IMR-90 (cell line): ENCODE data around the gene SLCO3A1. TPM values are rescaled to one million over a fixed set of nuclear protein-coding genes. Genes with fewer than 3 reads are reported as not detected.

ENCODE experiments used
- ATAC-seq: fragments of 200-7000 bp; cut with Tn5 transposase; 2 replicates; pipeline ENCODE4 v1.9.1; 2020; ENCODE audit warnings: low read depth, mild to moderate bottlenecking, moderate library complexity
- BruUV-seq: library from RNA; stranded (reverse); fragments of 400-500 nt; replicated peaks from 2 replicates; lab custom pipeline; 2021; lab: Mats Ljungman, UMichigan
- CTCF ChIA-PET: fragments of 300-600 bp; formaldehyde crosslinking; extraction: SDS; loops from one replicate; lab custom pipeline; 2021; ENCODE audit warnings: antibody characterized with exemption; lab: Yijun Ruan, JAX
- POLR2A ChIA-PET: fragments of 300-600 bp; sonication (Branson Sonifier 250); formaldehyde crosslinking; loops from one replicate; lab custom pipeline; 2022; ENCODE audit warnings: antibody characterized with exemption; ENCODE audit not compliant: unreplicated experiment; lab: Charles Lee
- DNase-seq: peaks from one replicate; pipeline ENCODE4 v3.0.0; 2013
- H2AFZ ChIP-seq: replicated peaks from 2 replicates; pipeline ENCODE3; 2013; ENCODE audit warnings: low read length, mild to moderate bottlenecking; ENCODE audit not compliant: poor library complexity
- H2AK5ac ChIP-seq: 2 replicates; pipeline ENCODE4 v1.6.1; 2013; ENCODE audit warnings: low read depth, low read length, inconsistent platforms
- H2AK9ac ChIP-seq: replicated peaks from 2 replicates; pipeline ENCODE3; 2013; ENCODE audit warnings: mild to moderate bottlenecking, low read depth, low read length, moderate library complexity; ENCODE audit not compliant: poor library complexity
- H2BK120ac ChIP-seq: 2 replicates; pipeline ENCODE4 v1.6.1; 2013; ENCODE audit warnings: low read depth, low read length, inconsistent platforms
- H2BK15ac ChIP-seq: 3 replicates; pipeline ENCODE4 v1.6.1; 2013; ENCODE audit warnings: low read depth, low read length, inconsistent platforms
- H2BK20ac ChIP-seq: 2 replicates; pipeline ENCODE4 v1.6.1; 2013; ENCODE audit warnings: low read depth, mild to moderate bottlenecking, inconsistent platforms, low read length, moderate library complexity
- H2BK5ac ChIP-seq: 2 replicates; pipeline ENCODE4 v1.6.1; 2013; ENCODE audit warnings: mild to moderate bottlenecking, low read depth, low read length, inconsistent platforms; ENCODE audit not compliant: poor library complexity, severe bottlenecking
- H3K14ac ChIP-seq: replicated peaks from 2 replicates; pipeline ENCODE4 v1.6.1; 2013; ENCODE audit warnings: low read depth, low read length, inconsistent platforms
- H3K18ac ChIP-seq: 2 replicates; pipeline ENCODE4 v1.6.1; 2013; ENCODE audit warnings: low read depth, low read length, control low read depth
- H3K23ac ChIP-seq: 2 replicates; pipeline ENCODE4 v1.6.1; 2013; ENCODE audit warnings: low read depth, low read length, inconsistent platforms
- H3K27ac ChIP-seq: 2 replicates; pipeline ENCODE4 v1.5.1; 2013; ENCODE audit warnings: mild to moderate bottlenecking, control low read depth, low read length; ENCODE audit not compliant: insufficient read depth
- H3K27me3 ChIP-seq: 2 replicates; pipeline ENCODE4 v1.6.1; 2013; ENCODE audit warnings: low read length; ENCODE audit not compliant: control insufficient read depth, insufficient read depth
- H3K36me3 ChIP-seq: 2 replicates; pipeline ENCODE4 v1.6.1; 2013; ENCODE audit warnings: low read length, mixed read lengths; ENCODE audit not compliant: control insufficient read depth, insufficient read depth
- H3K4ac ChIP-seq: 2 replicates; pipeline ENCODE4 v1.6.1; 2013; ENCODE audit warnings: low read depth, low read length, inconsistent platforms
- H3K4me1 ChIP-seq: 2 replicates; pipeline ENCODE4 v1.6.1; 2013; ENCODE audit warnings: low read length, mixed read lengths; ENCODE audit not compliant: control insufficient read depth, insufficient read depth
- H3K4me2 ChIP-seq: 2 replicates; pipeline ENCODE4 v1.6.1; 2013; ENCODE audit warnings: low read depth, mild to moderate bottlenecking, control low read depth, low read length, moderate library complexity
- H3K4me3 ChIP-seq: 2 replicates; pipeline ENCODE4 v1.5.1; 2013; ENCODE audit warnings: low read depth, mild to moderate bottlenecking, control low read depth, low read length, moderate library complexity; ENCODE audit not compliant: insufficient read depth
- H3K56ac ChIP-seq: 2 replicates; pipeline ENCODE4 v1.6.1; 2013; ENCODE audit warnings: low read length, inconsistent platforms; ENCODE audit not compliant: insufficient read depth; ENCODE audit errors: extremely low read depth
- H3K79me1 ChIP-seq, 2 experiments: 2 replicates each; pipeline ENCODE4 v1.6.1; 2013; ENCODE audit warnings: low read length in 2 of 2, inconsistent platforms in 1 of 2, low read depth in 1 of 2
- H3K9ac ChIP-seq: 2 replicates; pipeline ENCODE4 v1.6.1; 2013; ENCODE audit warnings: low read depth, low read length, control low read depth
- H3K9me1 ChIP-seq: 2 replicates; pipeline ENCODE4 v1.6.1; 2013; ENCODE audit warnings: low read length, inconsistent platforms; ENCODE audit not compliant: insufficient read depth
- H3K9me3 ChIP-seq: 2 replicates; pipeline ENCODE4 v1.6.1; 2013; ENCODE audit warnings: low read length; ENCODE audit not compliant: control insufficient read depth, insufficient read depth
- H4K20me1 ChIP-seq: 2 replicates; pipeline ENCODE4 v1.6.1; 2013; ENCODE audit warnings: low read length, inconsistent platforms; ENCODE audit not compliant: insufficient read depth
- H4K5ac ChIP-seq: 2 replicates; pipeline ENCODE4 v1.6.1; 2013; ENCODE audit warnings: mild to moderate bottlenecking, low read depth, low read length, control low read depth
- H4K8ac ChIP-seq, 2 experiments: 2 replicates each; pipeline ENCODE4 v1.6.1; 2013; ENCODE audit warnings: low read depth in 2 of 2, low read length in 2 of 2, control low read depth in 1 of 2, inconsistent platforms in 1 of 2
- H4K91ac ChIP-seq: 2 replicates; pipeline ENCODE4 v1.6.1; 2013; ENCODE audit warnings: low read depth, low read length, inconsistent platforms; ENCODE audit not compliant: insufficient read depth
- MAZ ChIP-seq: IDR thresholded peaks from 2 replicates; pipeline ENCODE4 v1.6.1; 2012; ENCODE audit warnings: low read depth, mild to moderate bottlenecking, low read length, improper control_type of control experiment, moderate library complexity, borderline replicate concordance
- WGBS, 2 experiments: methylation state at CpG; one replicate each; pipeline versions ENCODE4 v1.1.5 to v1.1.7; 2013; ENCODE audit warnings: missing lambda C conversion rate in 2 of 2; ENCODE audit not compliant: insufficient read length in 1 of 2; ENCODE audit errors: extremely low coverage in 2 of 2; 5-methylcytosine and 5-hydroxymethylcytosine counted together
- dilution Hi-C: fragments of 300-500 bp; cut with HindIII; formaldehyde crosslinking; loops from one replicate; pipeline ENCODE4 v1.14.3; 2018; ENCODE audit warnings: low sequenced_read_pairs; ENCODE audit not compliant: unreplicated experiment
- in situ Hi-C: fragments of 300-500 bp; cut with MboI; formaldehyde crosslinking; loops from 3 replicates; pipeline ENCODE4 v1.14.3; 2019; ENCODE audit warnings: low sequenced_read_pairs, inconsistent platforms, mixed read lengths
- intact Hi-C: fragments of 100-400 bp; cut with micrococcal nuclease; formaldehyde crosslinking; loops from 2 replicates; pipeline ENCODE4 v1.10.0; 2022
- polyA plus RNA-seq, 3 experiments: library from polyadenylated mRNA; depleted of rRNA; stranded (reverse); fragments of >200 nt; gene quantifications; 2 replicates each; pipeline ENCODE4 v1.2.3, GENCODE V29; 2012; ENCODE audit warnings: low replicate concordance in 1 of 3
- total RNA-seq: library from RNA; depleted of rRNA; stranded (reverse); fragments of >200 nt; gene quantifications from 2 replicates; pipeline ENCODE4 v1.2.3, GENCODE V29; 2012
- TF ChIP-seq, protein P1 (sequence below): fragments of 150-350 bp; IDR thresholded peaks from 2 replicates; pipeline ENCODE4 v1.6.1; 2017; ENCODE audit warnings: mild to moderate bottlenecking, antibody characterized with exemption, low read length, low read depth

SLCO3A1 gene
- total and polyA plus RNA-seq, 2 of the 4 experiments (the other 2 are of a cell fraction), result 4.7 to 8.1 TPM

DNA sequence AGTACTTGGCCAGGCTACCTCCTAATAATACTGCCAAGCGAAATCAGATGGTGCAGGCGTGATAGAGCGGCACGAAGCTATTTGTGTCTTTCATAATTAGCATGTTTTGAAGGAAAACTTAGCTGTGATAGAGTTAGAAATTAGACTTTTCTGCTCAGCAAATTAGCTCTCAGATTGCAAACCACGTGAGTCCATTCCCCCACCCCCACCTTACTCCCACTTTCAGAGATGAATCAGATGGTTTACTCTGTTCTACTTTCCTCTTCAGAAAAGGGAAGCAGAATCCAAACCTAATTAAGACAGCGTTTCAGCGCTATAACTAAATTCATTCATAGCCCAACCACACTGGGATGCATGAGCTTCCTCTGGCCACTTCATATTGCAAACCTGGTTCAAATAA is 214.6 kb downstream of the SLCO3A1 start:
- H3K4ac ChIP-seq, result no peak overlapping the region
- no peaks in the 10 kb centered on the region for H4K20me1 ChIP-seq
- no peak overlapping the region for H3K27ac ChIP-seq
- H3K56ac ChIP-seq, result no peak overlapping the region
- no peak overlapping the region for H3K4me2 ChIP-seq
- CTCF ChIA-PET, result no interaction called here
- H2AFZ ChIP-seq, result no peak overlapping the region
- no TSS peak for BruUV-seq
- ATAC-seq (no peak), DNase-seq (peak; percentile 12)
- POLR2A ChIA-PET, result no interaction called here
- intact Hi-C loops (no loop called here), in situ Hi-C loops (no loop called here), dilution Hi-C loops (no loop called here)
- no peaks in the 10 kb centered on the region for H3K9me3 ChIP-seq
- H3K27me3 ChIP-seq, result no peaks in the 10 kb centered on the region
- no peak overlapping the region for H3K14ac ChIP-seq
- H4K91ac ChIP-seq, result no peak overlapping the region
- H2BK15ac ChIP-seq, result no peak overlapping the region
- no peaks in the 10 kb centered on the region for H3K36me3 ChIP-seq
- H2BK120ac ChIP-seq, result no peak overlapping the region
- no peak overlapping the region for H3K23ac ChIP-seq
- no peak overlapping the region for H3K4me3 ChIP-seq
- TF ChIP-seq, protein P1, sequence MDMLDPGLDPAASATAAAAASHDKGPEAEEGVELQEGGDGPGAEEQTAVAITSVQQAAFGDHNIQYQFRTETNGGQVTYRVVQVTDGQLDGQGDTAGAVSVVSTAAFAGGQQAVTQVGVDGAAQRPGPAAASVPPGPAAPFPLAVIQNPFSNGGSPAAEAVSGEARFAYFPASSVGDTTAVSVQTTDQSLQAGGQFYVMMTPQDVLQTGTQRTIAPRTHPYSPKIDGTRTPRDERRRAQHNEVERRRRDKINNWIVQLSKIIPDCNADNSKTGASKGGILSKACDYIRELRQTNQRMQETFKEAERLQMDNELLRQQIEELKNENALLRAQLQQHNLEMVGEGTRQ, result peak; percentile 36; the same call in 1 of the 2 replicates
- TF ChIP-seq MAZ, result no peak
- no peak overlapping the region for H4K8ac ChIP-seq
- H2AK9ac ChIP-seq, result no peak overlapping the region
- peaks cover 4% of the 10 kb centered on the region; the same call in 1 of the 2 replicates for H3K9me1 ChIP-seq
- no peak overlapping the region for H2BK5ac ChIP-seq
- H2BK20ac ChIP-seq, result no peak overlapping the region
- no peaks in the 10 kb centered on the region for H3K79me1 ChIP-seq
- H3K9ac ChIP-seq, result no peak overlapping the region
- WGBS, 2 experiments, result no CpG with 5 or more reads among the region's 7 CpGs
- peaks cover 2% of the 10 kb centered on the region; the same call in 1 of the 2 replicates for H3K4me1 ChIP-seq
- no peak overlapping the region for H4K5ac ChIP-seq
- H2AK5ac ChIP-seq, result no peak overlapping the region
- H3K18ac ChIP-seq, result no peak overlapping the region
